ENCODE measurements around the gene GPR171. TPM values are rescaled to one million over a fixed set of nuclear protein-coding genes. Genes with fewer than 3 reads are reported as not detected.
"Not testable (repeated sequence)": the region's sequence is repeated elsewhere in the genome, so short reads cannot be mapped to it uniquely, and the experiment has no call there.

GPR171 gene
- total RNA-seq (10 to 100 TPM; 35.5 to 39.3 TPM), polyA plus RNA-seq (100 to 1,000 TPM in 2 of 3 donors, 10 to 100 TPM in 1; 69.3 to 123 (median 108) TPM), total RNA-seq (3.0 to 93.3 (median 16.5) reads per million in 6 experiments)

- Mint-ChIP-seq H3K27me3 (no peaks in the 10 kb centered on the region), H3K9me3 (no peaks in the 10 kb centered on the region), H3K27ac (peak within 1 kb of the TSS; percentile 84 to 96 (median 92)), H3K36me3 (peaks cover 0 to 16% (median 4%) of the 10 kb centered on the region in 3 donors), H3K4me1 (peaks cover 20 to 76% (median 63%) of the 10 kb centered on the region in 4 donors), H3K4me3 (peak within 1 kb of the TSS; percentile 60 to 85 (median 81))
- POLR2A ChIA-PET, result interaction anchor here (0.7 to 1.3 kb wide), 6 partner anchors 11 to 68 kb away, joined by 3 to 7 read pairs (median 4); no protein-coding TSS in a partner anchor
- DNase-seq (peak; percentile 27 to 89 (median 72)), ATAC-seq (peak; percentile 91 to 98)
Measured at GRCh38 chr3:151203051-151203420, at the start of gene GPR171. GPR171 (minus strand) TSS chr3:151203216; CDS start chr3:151199386, 3,830 bp downstream.

- H3K4me1 Mint-ChIP-seq, result no peaks in the 10 kb centered on the region
- DNase-seq (no peak), ATAC-seq (no peak)
- H3K27me3 Mint-ChIP-seq, result no peaks in the 10 kb centered on the region
- POLR2A ChIA-PET, result no interaction called here
- peaks cover 0 to 6% (median 0%) of the 10 kb centered on the region in 9 donors for H3K9me3 Mint-ChIP-seq
- no peak overlapping the region for H3K4me3 Mint-ChIP-seq
- H3K36me3 Mint-ChIP-seq, result no peaks in the 10 kb centered on the region
- no peak overlapping the region for H3K27ac Mint-ChIP-seq
Measured at GRCh38 chr3:151248772-151249337, 45.8 kb upstream of the GPR171 start.

- H3K4me3 Mint-ChIP-seq, H3K27ac Mint-ChIP-seq, H3K36me3 Mint-ChIP-seq, DNase-seq, H3K27me3 Mint-ChIP-seq, ATAC-seq, H3K9me3 Mint-ChIP-seq, H3K4me1 Mint-ChIP-seq, POLR2A ChIA-PET: not testable (repeated sequence)
Measured at GRCh38 chr3:151242006-151242405, 39.0 kb upstream of the GPR171 start.

- no peak for ATAC-seq
- Mint-ChIP-seq H3K9me3 (no peaks in the 10 kb centered on the region), H3K27me3 (peaks cover 0 to 1% (median 0%) of the 10 kb centered on the region in 5 donors), H3K4me3 (no peak overlapping the region), H3K27ac (no peak overlapping the region), H3K36me3 (no peaks in the 10 kb centered on the region), H3K4me1 (peaks cover 0 to 5% (median 0%) of the 10 kb centered on the region in 4 donors)
- POLR2A ChIA-PET, result no interaction called here
- DNase-seq, result no peak
Measured at GRCh38 chr3:151236736-151237135, 33.7 kb upstream of the GPR171 start.

- H3K9me3 Mint-ChIP-seq, result no peaks in the 10 kb centered on the region
- peaks cover 0 to 1% (median 0%) of the 10 kb centered on the region in 5 donors for H3K27me3 Mint-ChIP-seq
- POLR2A ChIA-PET, result no interaction called here
- no peak overlapping the region for H3K4me3 Mint-ChIP-seq
- H3K36me3 Mint-ChIP-seq, result no peaks in the 10 kb centered on the region
- ATAC-seq (no peak), DNase-seq (no peak)
- peaks cover 0 to 9% (median 0%) of the 10 kb centered on the region in 4 donors for H3K4me1 Mint-ChIP-seq
- no peak overlapping the region for H3K27ac Mint-ChIP-seq
Measured at GRCh38 chr3:151236316-151236715, 33.3 kb upstream of the GPR171 start.

- POLR2A ChIA-PET, result no interaction called here
- H3K36me3 Mint-ChIP-seq, result no peaks in the 10 kb centered on the region
- no peaks in the 10 kb centered on the region for H3K9me3 Mint-ChIP-seq
- H3K27me3 Mint-ChIP-seq, result peaks cover 0 to 1% (median 0%) of the 10 kb centered on the region in 5 donors
- ATAC-seq, result no peak
- DNase-seq, result no peak
- no peak overlapping the region for H3K4me3 Mint-ChIP-seq
- peaks cover 6 to 21% (median 11%) of the 10 kb centered on the region in 4 donors for H3K4me1 Mint-ChIP-seq
- no peak overlapping the region for H3K27ac Mint-ChIP-seq
Measured at GRCh38 chr3:151234825-151235224, 31.8 kb upstream of the GPR171 start.

- Mint-ChIP-seq H3K36me3 (no peaks in the 10 kb centered on the region), H3K27me3 (peaks cover 0 to 1% (median 0%) of the 10 kb centered on the region in 5 donors), H3K4me3 (no peak overlapping the region), H3K9me3 (no peaks in the 10 kb centered on the region), H3K4me1 (peaks cover 9 to 30% (median 16%) of the 10 kb centered on the region in 4 donors), H3K27ac (peak overlapping the region in 2 of 10 donors; percentile 9 to 50)
- ATAC-seq (no peak), DNase-seq (no peak)
- POLR2A ChIA-PET, result no interaction called here
Measured at GRCh38 chr3:151232991-151233390, 30.0 kb upstream of the GPR171 start.

- H3K9me3 Mint-ChIP-seq, POLR2A ChIA-PET, H3K36me3 Mint-ChIP-seq, H3K4me3 Mint-ChIP-seq, ATAC-seq, H3K27me3 Mint-ChIP-seq, DNase-seq: not testable (repeated sequence)
- Mint-ChIP-seq H3K4me1 (peaks cover 14 to 36% (median 22%) of the 10 kb centered on the region in 4 donors), H3K27ac (peak overlapping the region in 1 of 10 donors; percentile 28)
Measured at GRCh38 chr3:151232403-151232802, 29.4 kb upstream of the GPR171 start.

GRCh38 chr3:151230646-151231045 is 27.6 kb upstream of the GPR171 start:
- POLR2A ChIA-PET, result interaction anchor here (0.5 kb wide), 1 partner anchor 87 kb away, joined by 3 read pairs; no protein-coding TSS in a partner anchor
- DNase-seq (peak in 1 of 10 donors; percentile 17), ATAC-seq (no peak)
- Mint-ChIP-seq H3K27ac (peak overlapping the region in 6 of 10 donors; percentile 7 to 70 (median 46)), H3K27me3 (peaks cover 0 to 1% (median 0%) of the 10 kb centered on the region in 5 donors), H3K36me3 (no peaks in the 10 kb centered on the region), H3K4me1 (peaks cover 19 to 44% (median 31%) of the 10 kb centered on the region in 4 donors), H3K9me3 (no peaks in the 10 kb centered on the region), H3K4me3 (peak overlapping the region in 8 of 10 donors; percentile 2 to 71 (median 40))

GRCh38 chr3:151228666-151229040 is 25.6 kb upstream of the GPR171 start:
- Mint-ChIP-seq H3K4me1 (peaks cover 22 to 56% (median 44%) of the 10 kb centered on the region in 4 donors), H3K27me3 (peaks cover 0 to under 1% (median 0%) of the 10 kb centered on the region in 5 donors), H3K36me3 (no peaks in the 10 kb centered on the region), H3K4me3 (no peak overlapping the region), H3K27ac (peak overlapping the region in 3 of 10 donors; percentile 31 to 51 (median 48)), H3K9me3 (no peaks in the 10 kb centered on the region)
- POLR2A ChIA-PET, result interaction anchor here (1.1 kb wide), 1 partner anchor 49 kb away, joined by 3 read pairs; no protein-coding TSS in a partner anchor
- ATAC-seq (no peak), DNase-seq (no peak)

GRCh38 chr3:151227807-151228665 is 25.0 kb upstream of the GPR171 start:
- Mint-ChIP-seq H3K4me3 (peak overlapping the region in 1 of 10 donors; percentile 20), H3K9me3 (no peaks in the 10 kb centered on the region), H3K36me3 (no peaks in the 10 kb centered on the region), H3K27ac (peak overlapping the region in 8 of 10 donors; percentile 10 to 51 (median 36)), H3K4me1 (peaks cover 22 to 56% (median 46%) of the 10 kb centered on the region in 4 donors), H3K27me3 (no peaks in the 10 kb centered on the region)
- peak; percentile 85 to 94 for ATAC-seq
- peak; percentile 50 to 88 (median 76) for DNase-seq
- POLR2A ChIA-PET, result interaction anchor here (1.1 kb wide), 2 partner anchors 50 to 52 kb away, joined by 3 read pairs; no protein-coding TSS in a partner anchor

- Mint-ChIP-seq H3K9me3 (peaks cover 0 to 6% (median 0%) of the 10 kb centered on the region in 9 donors), H3K4me3 (peak overlapping the region in 2 of 10 donors; percentile 5 to 20), H3K27me3 (no peaks in the 10 kb centered on the region), H3K36me3 (peaks cover 0 to 6% (median 0%) of the 10 kb centered on the region in 3 donors), H3K4me1 (peaks cover 22 to 56% (median 46%) of the 10 kb centered on the region in 4 donors), H3K27ac (peak overlapping the region in 7 of 10 donors; percentile 10 to 42 (median 27))
- ATAC-seq (peak in 1 of 2 donors; percentile 6), DNase-seq (no peak)
- POLR2A ChIA-PET, result interaction anchor here (1.1 kb wide), 2 partner anchors 50 to 52 kb away, joined by 3 read pairs; no protein-coding TSS in a partner anchor
Measured at GRCh38 chr3:151227266-151227806, 24.3 kb upstream of the GPR171 start.

All from naive thymus-derived CD8-positive, alpha-beta T cell (primary cell).